Measurements from ENCODE around the gene KPNA2. TPM values are rescaled to one million over a fixed set of nuclear protein-coding genes. Genes with fewer than 3 reads are reported as not detected.
A peak's percentile ranks its signal among the peaks of the same experiment; 100 is the strongest.

The KPNA2 gene
- total and polyA plus RNA-seq, 2 of the 13 experiments (the other 11 are each of a cell fraction or from before 2014, with no cell fraction given) = 111 to 305 TPM

DNA sequence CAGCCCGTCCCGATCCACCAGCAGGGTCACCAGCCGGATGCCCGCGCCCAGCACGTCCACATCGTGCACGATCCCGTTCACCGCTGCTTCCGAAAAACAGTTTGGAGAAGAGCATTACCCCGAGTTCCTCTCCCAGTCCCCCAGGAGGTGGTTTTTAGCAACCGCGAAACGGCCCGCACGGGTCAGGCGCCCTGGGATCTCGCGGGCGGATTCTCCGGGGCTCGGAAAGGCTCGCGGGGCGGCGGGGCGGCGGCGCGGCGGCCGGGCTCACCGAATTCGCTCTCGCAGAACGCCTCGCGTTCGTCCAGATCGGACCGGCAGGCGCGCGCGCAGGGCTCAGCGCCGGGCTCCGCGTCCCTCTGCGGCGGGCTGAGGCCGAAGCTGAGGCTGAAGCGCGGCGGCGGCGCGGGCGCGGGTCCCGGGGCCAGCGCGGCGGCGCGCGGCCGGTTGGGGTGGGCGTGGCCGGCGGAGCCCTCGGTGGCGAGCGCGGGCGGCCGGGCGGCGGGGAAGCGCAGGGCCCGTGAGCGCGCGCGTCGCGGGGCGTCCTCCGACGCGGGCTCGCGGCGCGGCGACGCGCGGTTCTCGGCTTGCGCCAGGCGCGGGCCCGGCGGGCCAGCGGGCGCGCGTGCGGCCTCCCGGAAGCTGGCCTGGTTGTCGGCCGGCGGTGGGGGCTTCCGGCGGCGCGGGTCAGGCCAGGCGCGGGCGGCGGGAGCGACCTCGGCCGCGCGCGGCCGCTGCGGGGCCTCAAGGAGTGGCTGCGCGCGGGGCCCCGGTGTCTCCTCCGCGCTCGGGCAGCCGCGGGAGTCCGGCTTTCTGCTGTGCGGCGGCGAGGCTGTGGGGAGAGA is 42.2 kb upstream of the KPNA2 start (continued):
- TF ChIP-seq, protein P1, sequence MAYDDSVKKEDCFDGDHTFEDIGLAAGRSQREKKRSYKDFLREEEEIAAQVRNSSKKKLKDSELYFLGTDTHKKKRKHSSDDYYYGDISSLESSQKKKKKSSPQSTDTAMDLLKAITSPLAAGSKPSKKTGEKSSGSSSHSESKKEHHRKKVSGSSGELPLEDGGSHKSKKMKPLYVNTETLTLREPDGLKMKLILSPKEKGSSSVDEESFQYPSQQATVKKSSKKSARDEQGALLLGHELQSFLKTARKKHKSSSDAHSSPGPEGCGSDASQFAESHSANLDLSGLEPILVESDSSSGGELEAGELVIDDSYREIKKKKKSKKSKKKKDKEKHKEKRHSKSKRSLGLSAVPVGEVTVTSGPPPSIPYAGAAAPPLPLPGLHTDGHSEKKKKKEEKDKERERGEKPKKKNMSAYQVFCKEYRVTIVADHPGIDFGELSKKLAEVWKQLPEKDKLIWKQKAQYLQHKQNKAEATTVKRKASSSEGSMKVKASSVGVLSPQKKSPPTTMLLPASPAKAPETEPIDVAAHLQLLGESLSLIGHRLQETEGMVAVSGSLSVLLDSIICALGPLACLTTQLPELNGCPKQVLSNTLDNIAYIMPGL (CRISPR knock-in tag; IDR thresholded peaks at IDR 0.05; ENCODE audit: borderline replicate concordance in 1 of 2, low read depth in 1 of 2) = peak; percentile 77 to 82
- TF ChIP-seq GATAD2A (CRISPR knock-in tag; IDR thresholded peaks at IDR 0.05) (no peak), TCF12 (IDR thresholded peaks at IDR 0.05) (no peak), TCF12 (CRISPR knock-in tag; IDR thresholded peaks at IDR 0.05) (peak; percentile 72; the same call in 1 of the 2 replicates), ZNF749 (CRISPR knock-in tag; IDR thresholded peaks at IDR 0.05; ENCODE audit: borderline replicate concordance) (peak; percentile 74; the same call in 1 of the 2 replicates), MLLT10 (CRISPR knock-in tag; IDR thresholded peaks at IDR 0.05) (no peak), ZFP36 (IDR thresholded peaks at IDR 0.05; ENCODE audit: borderline replicate concordance, low read depth, low read length, partially characterized antibody) (no peak), SRF (IDR thresholded peaks at IDR 0.05; ENCODE audit: low read depth, low read length) (no peak), HNF4A (CRISPR knock-in tag; IDR thresholded peaks at IDR 0.05) (no peak), MAFK (conservative IDR thresholded peaks at IDR 0.05 in 1 of 2, IDR thresholded peaks at IDR 0.05 in 1 of 2; ENCODE audit: low read length in 2 of 2) (no peak), ZNF562 (CRISPR knock-in tag; IDR thresholded peaks at IDR 0.05; ENCODE audit: borderline replicate concordance) (no peak)
- TF ChIP-seq, protein P2, sequence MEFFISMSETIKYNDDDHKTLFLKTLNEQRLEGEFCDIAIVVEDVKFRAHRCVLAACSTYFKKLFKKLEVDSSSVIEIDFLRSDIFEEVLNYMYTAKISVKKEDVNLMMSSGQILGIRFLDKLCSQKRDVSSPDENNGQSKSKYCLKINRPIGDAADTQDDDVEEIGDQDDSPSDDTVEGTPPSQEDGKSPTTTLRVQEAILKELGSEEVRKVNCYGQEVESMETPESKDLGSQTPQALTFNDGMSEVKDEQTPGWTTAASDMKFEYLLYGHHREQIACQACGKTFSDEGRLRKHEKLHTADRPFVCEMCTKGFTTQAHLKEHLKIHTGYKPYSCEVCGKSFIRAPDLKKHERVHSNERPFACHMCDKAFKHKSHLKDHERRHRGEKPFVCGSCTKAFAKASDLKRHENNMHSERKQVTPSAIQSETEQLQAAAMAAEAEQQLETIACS (CRISPR knock-in tag; IDR thresholded peaks at IDR 0.05) = peak; percentile 93
- TF ChIP-seq, protein P3, sequence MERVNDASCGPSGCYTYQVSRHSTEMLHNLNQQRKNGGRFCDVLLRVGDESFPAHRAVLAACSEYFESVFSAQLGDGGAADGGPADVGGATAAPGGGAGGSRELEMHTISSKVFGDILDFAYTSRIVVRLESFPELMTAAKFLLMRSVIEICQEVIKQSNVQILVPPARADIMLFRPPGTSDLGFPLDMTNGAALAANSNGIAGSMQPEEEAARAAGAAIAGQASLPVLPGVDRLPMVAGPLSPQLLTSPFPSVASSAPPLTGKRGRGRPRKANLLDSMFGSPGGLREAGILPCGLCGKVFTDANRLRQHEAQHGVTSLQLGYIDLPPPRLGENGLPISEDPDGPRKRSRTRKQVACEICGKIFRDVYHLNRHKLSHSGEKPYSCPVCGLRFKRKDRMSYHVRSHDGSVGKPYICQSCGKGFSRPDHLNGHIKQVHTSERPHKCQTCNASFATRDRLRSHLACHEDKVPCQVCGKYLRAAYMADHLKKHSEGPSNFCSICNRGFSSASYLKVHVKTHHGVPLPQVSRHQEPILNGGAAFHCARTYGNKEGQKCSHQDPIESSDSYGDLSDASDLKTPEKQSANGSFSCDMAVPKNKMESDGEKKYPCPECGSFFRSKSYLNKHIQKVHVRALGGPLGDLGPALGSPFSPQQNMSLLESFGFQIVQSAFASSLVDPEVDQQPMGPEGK (CRISPR knock-in tag; IDR thresholded peaks at IDR 0.05) = 0 out of 2 replicates have a peak, but pooled peaks have one; percentile 22
- TF ChIP-seq, protein P4, sequence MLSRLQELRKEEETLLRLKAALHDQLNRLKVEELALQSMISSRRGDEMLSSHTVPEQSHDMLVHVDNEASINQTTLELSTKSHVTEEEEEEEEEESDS (CRISPR knock-in tag; IDR thresholded peaks at IDR 0.05; ENCODE audit: borderline replicate concordance) = no peak
- TF ChIP-seq, protein P5, sequence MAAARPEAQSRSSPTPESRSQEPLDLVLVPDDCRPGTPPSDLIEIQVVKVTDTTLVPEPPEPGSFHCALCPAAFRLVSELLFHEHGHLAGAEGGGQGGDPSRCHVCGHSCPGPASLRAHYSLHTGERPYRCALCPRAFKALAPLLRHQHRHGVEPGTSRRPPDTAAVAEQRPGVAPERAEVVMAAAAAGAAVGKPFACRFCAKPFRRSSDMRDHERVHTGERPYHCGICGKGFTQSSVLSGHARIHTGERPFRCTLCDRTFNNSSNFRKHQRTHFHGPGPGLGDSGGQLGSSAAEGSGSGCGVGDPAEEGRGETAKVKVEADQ (CRISPR knock-in tag; IDR thresholded peaks at IDR 0.05; ENCODE audit: borderline replicate concordance) = 0 out of 2 replicates have a peak, but pooled peaks have one; percentile 42
- TF ChIP-seq, protein P6, sequence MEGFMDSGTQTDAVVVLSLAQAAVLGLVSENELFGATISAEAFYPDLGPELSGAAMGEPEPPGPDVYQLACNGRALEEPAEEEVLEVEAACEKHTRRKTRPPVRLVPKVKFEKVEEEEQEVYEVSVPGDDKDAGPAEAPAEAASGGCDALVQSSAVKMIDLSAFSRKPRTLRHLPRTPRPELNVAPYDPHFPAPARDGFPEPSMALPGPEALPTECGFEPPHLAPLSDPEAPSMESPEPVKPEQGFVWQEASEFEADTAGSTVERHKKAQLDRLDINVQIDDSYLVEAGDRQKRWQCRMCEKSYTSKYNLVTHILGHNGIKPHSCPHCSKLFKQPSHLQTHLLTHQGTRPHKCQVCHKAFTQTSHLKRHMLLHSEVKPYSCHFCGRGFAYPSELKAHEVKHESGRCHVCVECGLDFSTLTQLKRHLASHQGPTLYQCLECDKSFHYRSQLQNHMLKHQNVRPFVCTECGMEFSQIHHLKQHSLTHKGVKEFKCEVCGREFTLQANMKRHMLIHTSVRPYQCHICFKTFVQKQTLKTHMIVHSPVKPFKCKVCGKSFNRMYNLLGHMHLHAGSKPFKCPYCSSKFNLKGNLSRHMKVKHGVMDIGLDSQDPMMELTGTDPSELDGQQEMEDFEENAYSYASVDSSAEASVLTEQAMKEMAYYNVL (CRISPR knock-in tag; IDR thresholded peaks at IDR 0.05; ENCODE audit: borderline replicate concordance) = 0 out of 2 replicates have a peak, but pooled peaks have one; percentile 31
- TF ChIP-seq, protein P7, sequence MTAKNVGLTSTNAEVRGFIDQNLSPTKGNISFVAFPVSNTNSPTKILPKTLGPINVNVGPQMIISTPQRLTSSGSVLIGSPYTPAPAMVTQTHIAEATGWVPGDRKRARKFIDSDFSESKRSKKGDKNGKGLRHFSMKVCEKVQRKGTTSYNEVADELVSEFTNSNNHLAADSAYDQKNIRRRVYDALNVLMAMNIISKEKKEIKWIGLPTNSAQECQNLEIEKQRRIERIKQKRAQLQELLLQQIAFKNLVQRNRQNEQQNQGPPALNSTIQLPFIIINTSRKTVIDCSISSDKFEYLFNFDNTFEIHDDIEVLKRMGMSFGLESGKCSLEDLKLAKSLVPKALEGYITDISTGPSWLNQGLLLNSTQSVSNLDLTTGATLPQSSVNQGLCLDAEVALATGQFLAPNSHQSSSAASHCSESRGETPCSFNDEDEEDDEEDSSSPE (CRISPR knock-in tag; IDR thresholded peaks at IDR 0.05) = no peak; the same call in 1 of the 2 replicates

Measured in HepG2 (cell line).